Measurements from ENCODE around the gene RIPK3.

The RIPK3 gene

DNA sequence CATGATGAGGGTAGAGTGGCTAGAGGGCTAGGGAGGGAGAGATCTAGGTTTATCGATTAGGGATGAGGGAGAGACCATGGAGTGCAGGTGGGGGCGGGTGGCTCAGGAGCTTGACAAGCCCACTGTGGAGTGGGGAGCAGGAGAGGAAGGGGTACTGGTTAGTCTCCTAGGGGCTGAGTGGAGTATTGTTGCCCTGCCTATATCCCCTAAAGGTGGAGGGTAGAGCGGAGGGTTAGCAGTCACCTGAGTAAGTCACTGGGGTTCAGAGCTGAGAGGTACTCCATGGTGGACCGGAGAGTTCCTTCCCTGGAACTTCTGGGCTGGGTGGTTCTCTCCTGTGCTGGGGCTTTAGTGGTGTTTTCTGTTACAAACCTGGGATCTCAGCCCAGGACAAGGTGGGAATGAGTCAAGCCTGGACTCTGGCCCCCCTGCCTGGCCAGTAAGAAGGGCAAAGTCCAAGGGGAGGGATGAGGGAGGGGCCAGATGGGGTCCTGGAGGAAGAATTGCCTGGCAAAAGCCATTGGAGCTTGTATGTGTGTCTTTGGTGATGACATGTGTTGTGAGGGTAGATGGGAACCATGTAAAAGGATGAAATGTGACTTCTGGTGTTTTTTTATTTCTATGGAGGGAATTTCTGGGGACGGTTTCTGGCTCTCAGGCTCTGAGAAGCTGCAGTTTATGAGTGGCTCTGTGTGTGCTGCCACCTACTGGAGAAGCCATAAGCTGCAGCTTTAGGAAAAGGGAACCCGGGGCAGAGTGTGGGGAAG is 32.0 kb downstream of the RIPK3 start, which contains the start of gene CIDEB:
CIDEB (minus strand) TSS at position 403 of the 767 bp plus-strand sequence; CDS start at position 284, 119 bp downstream.
- no peak for DNase-seq (ENCODE audit: low read depth, low spot score)

DNA sequence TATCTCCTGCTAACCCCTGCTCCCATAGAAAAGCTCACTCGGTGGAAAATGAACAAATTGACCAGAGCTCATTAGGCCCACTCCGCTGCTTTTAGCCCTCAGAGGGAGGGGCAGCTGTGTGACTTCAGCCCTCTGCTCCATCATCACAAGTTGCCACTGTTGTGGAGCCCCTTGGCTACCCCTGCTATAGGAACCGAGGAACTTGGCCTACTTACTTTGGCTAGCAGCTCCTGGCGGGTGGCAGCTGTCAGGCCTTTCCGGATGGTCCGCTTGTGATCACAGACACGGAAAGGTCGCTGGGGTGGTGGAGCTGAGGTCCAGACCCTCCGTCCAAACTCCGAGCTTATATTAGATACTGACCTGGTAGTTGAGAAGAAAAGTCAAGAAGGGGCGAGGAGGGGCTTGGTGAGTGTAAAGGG is 32.6 kb downstream of the RIPK3 start:
- DNase-seq (ENCODE audit: low read depth, low spot score), result no peak

DNA sequence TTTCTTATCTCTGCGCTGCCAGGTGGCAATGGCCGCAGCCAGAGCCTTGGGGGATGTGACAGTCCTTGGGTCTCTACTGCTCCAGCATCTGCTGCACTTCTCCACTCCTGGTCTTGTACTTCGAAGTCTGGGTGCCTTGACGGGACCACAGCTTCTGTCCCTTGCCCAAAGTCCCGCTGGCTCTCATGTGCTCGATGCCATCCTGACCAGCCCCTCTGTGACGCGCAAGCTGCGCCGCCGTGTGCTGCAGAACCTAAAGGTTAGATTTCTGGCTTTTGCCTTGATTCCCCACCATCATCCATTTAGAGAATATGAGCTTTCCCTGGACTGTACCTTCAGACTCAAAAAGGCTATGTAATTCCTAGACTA is 35.8 kb downstream of the RIPK3 start:
- DNase-seq (ENCODE audit: low read depth, low spot score), result no peak

DNA sequence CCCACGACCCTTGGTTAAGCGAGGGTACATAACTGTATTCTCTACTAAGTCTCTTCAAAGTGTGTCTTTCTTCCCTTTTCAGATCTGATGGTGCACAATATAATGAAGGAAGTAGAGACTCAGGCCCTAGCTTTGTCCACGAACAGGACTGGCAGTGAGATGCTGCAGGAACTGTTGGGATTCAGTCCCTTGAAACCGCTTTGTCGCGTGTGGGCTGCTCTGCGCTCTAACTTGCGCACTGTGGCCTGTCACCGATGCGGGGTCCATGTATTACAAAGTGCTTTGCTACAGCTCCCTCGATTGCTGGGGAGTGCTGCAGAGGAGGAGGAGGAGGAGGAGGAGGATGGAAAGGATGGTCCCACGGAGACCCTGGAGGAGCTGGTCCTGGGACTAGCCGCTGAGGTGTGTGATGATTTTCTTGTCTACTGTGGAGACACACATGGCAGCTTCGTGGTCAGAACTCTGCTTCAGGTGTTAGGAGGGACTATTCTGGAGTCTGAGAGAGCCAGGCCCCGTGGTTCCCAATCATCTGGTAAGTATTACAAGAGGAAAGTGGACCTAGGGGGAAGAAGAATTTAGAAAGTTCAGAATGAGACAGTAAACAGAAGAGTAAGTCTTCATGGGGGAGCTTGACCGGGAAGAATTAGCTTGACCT is 39.3 kb downstream of the RIPK3 start:
- DNase-seq (ENCODE audit: low read depth, low spot score), result no peak

DNA sequence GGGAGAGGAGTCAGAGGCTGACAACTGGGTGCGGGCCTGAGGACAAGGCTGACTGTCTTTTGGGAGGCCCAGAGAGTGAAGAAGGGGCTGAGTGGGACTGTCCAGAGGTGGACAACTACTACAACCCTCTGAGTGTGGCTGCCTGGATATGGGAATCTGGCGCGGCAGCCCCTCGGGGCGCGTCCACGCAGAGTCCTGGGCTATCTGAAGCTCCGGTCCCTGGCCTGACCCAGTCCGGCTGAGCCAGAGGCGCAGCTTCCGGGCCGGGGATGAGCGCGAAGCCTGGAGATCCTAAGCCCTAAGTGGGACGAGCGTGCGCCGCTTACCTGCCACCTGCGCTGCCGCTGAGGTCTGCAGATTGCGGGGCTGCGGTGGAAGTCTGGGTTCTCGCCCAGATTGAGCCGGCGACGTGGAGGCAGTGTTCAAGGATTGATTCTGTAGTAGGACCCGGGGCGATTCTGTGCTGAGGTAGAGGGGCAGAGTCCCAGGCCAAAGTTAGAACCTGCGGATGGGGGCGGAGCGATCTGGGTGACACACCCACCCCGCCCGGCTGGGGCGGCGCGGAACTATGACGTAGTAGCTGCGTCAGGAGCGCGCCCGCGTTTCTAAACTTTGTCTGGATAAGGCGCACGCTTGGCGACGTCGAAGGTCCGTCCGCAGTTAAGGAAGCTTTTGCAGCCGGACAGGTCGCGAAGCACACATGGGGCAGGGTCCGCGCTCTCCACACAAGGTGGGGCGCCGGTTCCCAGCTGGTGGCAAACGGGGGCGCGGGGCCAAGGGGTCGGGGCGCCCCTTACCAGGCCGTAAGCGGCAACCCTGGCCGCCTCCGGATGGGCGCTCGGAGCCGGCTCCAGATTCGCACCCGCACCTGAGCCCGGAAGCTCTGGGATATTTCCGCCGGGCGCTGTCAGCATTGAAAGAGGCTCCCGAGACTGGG is 40.3 kb downstream of the RIPK3 start, which contains the start of the genes DHRS1 and NOP9:
DHRS1 (minus strand) TSS at position 526 of the 937 bp plus-strand sequence. CDS start 674 bp downstream, outside the sequence.
NOP9 (plus strand) TSS at position 596 of the 937 bp plus-strand sequence; CDS start at position 701, 105 bp downstream.
- peak; percentile 62 for DNase-seq (ENCODE audit: low read depth, low spot score)

DNA sequence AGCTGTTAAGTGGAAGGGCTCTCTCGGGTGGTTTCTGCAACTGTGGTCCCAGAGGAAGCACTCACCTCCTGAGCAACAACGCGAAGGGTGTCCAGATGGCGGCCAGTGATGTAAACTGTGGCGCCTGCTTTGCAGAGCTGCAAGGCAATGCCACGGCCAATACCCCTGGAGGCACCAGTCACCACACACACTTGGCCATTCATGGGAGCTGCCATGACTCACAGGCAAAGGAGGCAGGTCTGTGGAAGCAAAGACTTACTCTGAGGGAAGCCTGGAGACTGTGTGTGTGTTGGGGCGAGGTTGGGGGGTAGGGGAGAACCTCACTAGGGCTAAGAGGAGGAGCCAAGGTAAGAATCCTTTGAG is 40.9 kb downstream of the RIPK3 start:
- no peak for DNase-seq (ENCODE audit: low read depth, low spot score)

DNA sequence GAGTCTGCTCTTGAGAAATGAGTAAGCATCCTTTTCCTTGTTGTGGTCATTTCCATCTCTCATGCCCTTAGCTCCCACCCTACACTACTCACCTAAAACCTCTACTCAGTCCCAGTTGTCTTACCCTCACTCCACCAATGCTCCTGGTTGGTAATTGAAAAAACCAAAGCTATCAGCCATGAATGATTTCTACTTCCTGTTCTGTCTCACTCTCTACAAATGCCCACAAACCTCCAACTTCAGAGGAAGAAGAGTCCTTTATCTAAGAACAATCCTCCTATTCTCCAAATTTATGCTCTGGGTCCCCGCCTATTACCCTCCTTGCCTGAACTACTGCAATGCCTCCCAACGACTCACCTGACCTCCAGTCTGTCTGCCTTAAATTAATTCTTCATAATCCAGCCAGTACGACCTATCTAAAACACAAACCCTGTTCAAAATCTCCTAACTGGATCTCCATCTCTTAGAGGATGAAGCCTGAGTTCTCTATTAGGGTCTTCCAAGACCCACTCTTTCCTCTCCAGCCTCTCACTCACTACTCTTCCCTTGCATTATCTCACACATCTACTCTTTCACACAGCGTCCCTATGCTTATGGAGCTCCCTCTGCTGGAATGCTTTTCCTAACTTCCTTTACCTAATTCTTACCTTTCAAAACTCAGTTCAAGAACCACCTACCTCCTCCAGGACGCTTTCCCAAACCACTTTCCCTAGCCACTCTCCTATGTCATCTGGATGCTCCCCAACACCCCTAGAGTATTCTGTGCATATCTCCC is 42.4 kb downstream of the RIPK3 start:
- DNase-seq (ENCODE audit: low read depth, low spot score), result no peak

DNA sequence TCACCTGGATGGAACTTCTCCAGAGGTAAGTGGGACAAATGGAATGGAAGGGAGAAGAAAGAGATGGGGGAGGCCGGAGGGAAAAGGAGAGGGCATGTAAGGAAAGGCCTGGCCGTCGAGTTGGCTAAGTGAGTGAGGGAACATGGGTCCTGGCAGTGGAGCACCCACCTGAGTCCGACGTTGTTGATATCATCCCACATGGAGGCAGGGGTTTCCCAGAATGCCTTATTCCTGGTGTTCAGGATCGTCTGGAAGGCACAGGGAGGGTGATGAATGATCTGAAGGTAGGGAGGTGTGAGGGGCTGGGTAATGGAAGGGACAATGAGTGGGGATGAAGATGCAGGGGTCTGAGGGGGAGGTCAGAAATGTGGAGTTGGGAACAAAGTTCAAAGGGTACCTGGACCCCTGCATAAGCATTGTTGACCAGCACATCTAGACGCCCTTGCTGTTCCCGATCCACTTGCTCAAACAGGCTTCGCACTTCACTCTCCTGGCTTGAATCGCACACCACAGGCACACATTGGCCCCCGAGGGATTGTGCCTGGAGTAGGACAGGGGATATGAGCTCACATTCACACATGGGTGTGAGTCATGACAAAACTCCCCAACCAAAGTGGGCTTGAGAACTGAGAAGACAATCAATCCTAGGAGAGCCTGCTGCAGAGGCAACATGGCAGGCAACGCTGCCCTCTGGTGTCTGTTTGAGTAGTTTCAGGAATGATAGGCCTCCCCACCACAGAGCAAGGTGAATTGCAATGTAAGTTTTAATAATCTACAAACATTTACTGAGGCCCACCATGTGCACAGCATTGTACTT is 43.2 kb downstream of the RIPK3 start:
- peak; percentile 61 for DNase-seq (ENCODE audit: low read depth, low spot score)

DNA sequence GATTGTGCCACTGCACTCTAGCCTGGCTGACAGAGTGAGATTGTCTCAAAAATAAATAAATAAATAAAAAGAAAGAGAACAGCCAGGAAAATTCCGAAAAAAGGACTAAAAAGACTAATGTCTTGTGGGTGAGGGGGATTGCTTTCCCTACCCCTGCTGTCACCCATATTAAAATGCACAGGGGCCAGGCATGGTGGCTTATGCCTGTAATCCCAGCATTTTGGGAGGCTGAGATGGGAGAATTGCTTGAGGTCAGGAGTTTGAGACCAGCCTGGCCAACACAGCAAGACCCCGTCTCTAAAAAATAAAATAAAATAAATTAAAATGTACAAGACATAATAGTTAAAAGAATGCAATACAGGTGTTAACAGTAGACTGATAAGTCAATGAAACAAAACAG is 46.3 kb downstream of the RIPK3 start:
- no peak for DNase-seq (ENCODE audit: low read depth, low spot score)

DNA sequence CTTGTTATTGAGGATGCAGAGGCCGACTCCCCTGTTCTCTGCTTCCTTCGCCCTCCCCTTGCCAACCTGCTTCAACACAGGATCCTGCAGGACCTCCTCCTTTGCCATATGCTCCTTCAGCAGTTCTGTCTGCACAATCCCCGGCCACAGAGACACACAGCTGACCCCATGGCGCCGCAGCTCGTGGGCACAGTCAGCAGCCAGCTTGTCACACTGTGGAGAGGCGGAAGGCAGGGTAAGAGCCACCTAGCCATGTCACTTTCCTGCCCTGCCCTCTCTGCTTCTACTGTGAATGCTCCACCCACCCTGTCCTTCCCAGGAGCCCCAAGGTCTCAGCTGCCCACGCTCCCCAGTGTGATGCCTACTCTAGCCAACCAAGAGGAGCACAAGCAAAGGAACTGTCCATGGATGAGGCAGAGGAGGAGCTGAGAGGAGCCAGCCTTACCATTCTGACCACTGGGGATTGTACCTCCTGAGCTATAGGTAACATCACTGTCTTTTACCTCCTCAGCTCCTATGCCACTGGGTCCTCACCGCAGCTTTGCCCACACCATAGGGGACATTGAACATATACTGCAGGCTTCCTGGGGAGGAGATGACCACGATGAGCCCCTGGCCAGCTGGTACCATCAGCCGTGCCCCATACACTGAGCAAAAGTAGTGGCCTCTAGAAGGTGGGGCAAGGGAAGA is 47.5 kb downstream of the RIPK3 start:
- no peak for DNase-seq (ENCODE audit: low read depth, low spot score)

DNA sequence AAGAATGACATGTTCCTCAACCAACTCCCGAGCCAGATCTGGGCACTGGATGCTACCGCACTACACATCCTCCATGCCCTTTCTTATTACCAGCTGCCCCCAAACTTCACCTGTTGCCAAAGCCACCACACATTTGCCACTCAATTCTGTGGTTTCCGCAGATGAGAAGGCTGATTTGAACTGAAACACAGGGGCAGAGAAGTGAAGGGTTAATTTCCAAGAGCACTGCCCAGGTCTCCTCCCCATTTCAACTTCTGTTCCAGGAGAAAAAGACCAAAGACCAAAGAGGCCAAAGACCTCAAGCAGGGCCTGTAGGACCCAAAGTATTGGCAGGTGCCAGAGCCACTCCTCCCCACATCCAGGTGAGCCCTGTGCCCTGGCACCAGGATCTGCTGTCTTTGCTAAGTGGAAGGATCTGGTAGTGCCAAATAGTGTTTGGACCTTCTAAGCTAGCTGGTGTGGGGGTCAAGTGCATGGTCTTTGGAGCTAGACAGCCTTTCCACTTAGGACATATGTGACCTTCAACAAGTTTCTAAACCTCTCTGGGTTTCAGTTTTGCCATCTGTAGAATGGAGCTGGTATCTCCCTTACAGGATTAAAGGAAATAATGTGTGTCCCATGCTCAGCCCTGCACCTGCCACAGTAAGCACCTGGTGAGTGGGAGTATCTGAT is 48.2 kb downstream of the RIPK3 start:
- no peak for DNase-seq (ENCODE audit: low read depth, low spot score)

DNA sequence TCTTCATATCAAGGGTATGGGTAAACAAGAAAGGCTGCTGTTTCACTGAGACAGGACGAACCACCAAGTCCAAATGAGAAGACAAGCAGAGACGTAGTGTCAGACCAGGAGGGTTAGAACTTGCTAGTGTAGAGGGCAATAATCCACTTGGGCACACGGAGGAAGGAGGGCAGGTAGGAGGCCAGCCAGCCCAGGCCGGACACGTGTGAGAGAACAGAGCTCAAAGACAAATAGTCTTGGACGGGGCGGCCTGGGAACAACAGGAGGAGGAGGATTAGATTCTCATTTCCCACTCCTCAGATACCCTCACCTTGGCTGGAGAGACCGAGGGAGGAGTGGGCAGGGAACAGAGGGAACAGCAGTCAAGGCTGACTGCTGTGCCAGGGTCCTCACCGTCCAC is 49.0 kb downstream of the RIPK3 start:
- DNase-seq (ENCODE audit: low read depth, low spot score), result no peak

DNA sequence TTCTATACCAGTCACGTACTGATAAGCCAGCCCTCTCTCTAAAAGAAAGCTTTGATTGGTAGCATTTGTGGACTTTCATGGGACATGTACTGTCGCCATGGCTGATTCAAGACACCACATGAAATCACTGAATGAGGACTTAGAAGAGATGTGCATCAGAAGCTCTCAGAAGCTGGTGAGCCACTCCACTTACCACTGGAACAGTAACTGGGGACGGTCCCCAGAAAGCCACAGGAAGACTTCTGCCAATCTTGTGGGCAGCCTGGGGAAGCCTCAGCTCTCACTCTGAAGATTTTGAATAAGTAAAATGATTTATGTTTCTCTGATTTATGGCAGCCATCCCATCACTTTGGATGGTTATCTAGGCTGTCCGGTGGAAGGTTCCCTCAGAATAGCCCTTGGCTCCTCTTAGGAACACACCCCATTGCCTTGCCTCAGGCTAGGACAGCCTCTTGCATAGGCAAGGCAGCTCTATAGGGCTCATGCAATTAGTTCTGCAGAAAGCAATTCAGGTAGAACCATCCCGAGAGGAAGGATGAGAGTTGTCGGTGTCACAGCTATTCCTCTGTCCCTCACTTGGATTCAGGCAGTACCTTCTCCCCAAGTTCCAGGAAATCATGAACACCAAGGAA is 50.0 kb downstream of the RIPK3 start:
- DNase-seq (ENCODE audit: low read depth, low spot score), result no peak

DNA sequence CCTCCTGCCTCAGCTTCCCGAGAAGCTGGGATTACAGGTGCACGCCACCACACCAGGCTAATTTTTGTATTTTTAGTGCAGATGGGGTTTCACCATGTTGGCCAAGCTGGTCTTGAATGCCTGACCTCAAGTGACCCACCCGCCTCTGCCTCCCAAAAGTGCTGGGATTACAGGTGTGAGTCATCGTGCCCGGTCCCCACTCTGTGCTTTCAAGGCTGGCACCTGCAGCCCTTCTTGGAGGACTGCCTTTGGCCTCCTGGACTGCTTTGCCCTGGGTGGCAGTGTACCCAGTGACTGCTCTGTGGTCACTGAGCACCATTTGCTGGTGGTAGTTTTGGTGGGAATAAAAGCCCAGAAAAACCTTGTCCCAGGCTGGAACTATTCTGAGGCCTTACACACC is 52.8 kb downstream of the RIPK3 start:
- no peak for DNase-seq (ENCODE audit: low read depth, low spot score)

Data from smooth muscle cell of the brain vasculature (primary cell).